Measurements from ENCODE around the gene CAPN6.

Gene CAPN6

GRCh38 chrX:111270339-111270738, at the start of gene CAPN6:
Gene CAPN6, minus strand, starts transcription at chrX:111270483. Its CDS starts 6,547 bp downstream, at chrX:111263936.
- H3K4me3 ChIP-seq (ENCODE audit: low read depth, low read length): no peak within 1 kb of the TSS
- no peak for TF ChIP-seq CTCF (IDR thresholded peaks at IDR 0.05; ENCODE audit: insufficient read depth, low read depth, low read length, missing control alignments)
- DNase-seq (ENCODE audit: low read depth): no peak

GRCh38 chrX:111319451-111319850, 49.2 kb upstream of the CAPN6 start:
- no peak for DNase-seq (ENCODE audit: low read depth)
- no peak for TF ChIP-seq CTCF (IDR thresholded peaks at IDR 0.05; ENCODE audit: insufficient read depth, low read depth, low read length, missing control alignments)
- no peak overlapping the region for H3K4me3 ChIP-seq (ENCODE audit: low read depth, low read length)

- TF ChIP-seq CTCF (IDR thresholded peaks at IDR 0.05; ENCODE audit: insufficient read depth, low read depth, low read length, missing control alignments): no peak
- no peak for DNase-seq (ENCODE audit: low read depth)
- H3K4me3 ChIP-seq (ENCODE audit: low read depth, low read length): no peak overlapping the region
Observed at GRCh38 chrX:111318901-111319300, 48.6 kb upstream of the CAPN6 start.

GRCh38 chrX:111309083-111309482, 38.8 kb upstream of the CAPN6 start:
- DNase-seq (ENCODE audit: low read depth): no peak
- no peak for TF ChIP-seq CTCF (IDR thresholded peaks at IDR 0.05; ENCODE audit: insufficient read depth, low read depth, low read length, missing control alignments)
- H3K4me3 ChIP-seq (ENCODE audit: low read depth, low read length): no peak overlapping the region

- TF ChIP-seq CTCF (IDR thresholded peaks at IDR 0.05; ENCODE audit: insufficient read depth, low read depth, low read length, missing control alignments): no peak
- DNase-seq (ENCODE audit: low read depth): no peak
- H3K4me3 ChIP-seq (ENCODE audit: low read depth, low read length): no peak overlapping the region
Observed at GRCh38 chrX:111308039-111308438, 37.8 kb upstream of the CAPN6 start.

- no peak for DNase-seq (ENCODE audit: low read depth)
- H3K4me3 ChIP-seq (ENCODE audit: low read depth, low read length): no peak overlapping the region
- no peak for TF ChIP-seq CTCF (IDR thresholded peaks at IDR 0.05; ENCODE audit: insufficient read depth, low read depth, low read length, missing control alignments)
Observed at GRCh38 chrX:111302284-111302683, 32.0 kb upstream of the CAPN6 start.

- DNase-seq (ENCODE audit: low read depth): no peak
- H3K4me3 ChIP-seq (ENCODE audit: low read depth, low read length): no peak overlapping the region
- no peak for TF ChIP-seq CTCF (IDR thresholded peaks at IDR 0.05; ENCODE audit: insufficient read depth, low read depth, low read length, missing control alignments)
Observed at GRCh38 chrX:111288841-111289240, 18.6 kb upstream of the CAPN6 start.

All from GM12865 (cell line).